ENCODE results near the gene INPP4B.

INPP4B gene

DNA sequence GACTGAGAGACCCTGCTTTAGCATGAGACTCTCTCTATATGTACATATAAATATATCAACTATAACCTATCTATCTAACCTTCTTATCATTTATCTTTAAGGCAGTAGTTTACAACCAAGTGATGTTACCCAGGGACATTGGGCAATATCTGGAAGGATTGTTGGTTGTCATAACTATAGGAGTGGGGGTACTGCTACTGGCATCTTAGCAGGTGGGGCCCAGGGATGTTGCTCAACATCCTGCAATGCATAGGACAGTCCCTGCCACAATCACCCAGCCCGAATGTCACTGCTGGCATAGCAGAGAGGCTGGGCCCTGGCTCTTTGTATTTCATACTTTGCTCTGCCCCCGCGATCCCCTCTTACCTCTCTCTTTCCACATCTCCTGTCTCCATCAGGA lies 812.0 kb downstream of the INPP4B start:
- H3K4me3 ChIP-seq (ENCODE audit: low read length), result no peak overlapping the region
- no peak for DNase-seq (ENCODE audit: low read depth)
- TF ChIP-seq, protein P1, sequence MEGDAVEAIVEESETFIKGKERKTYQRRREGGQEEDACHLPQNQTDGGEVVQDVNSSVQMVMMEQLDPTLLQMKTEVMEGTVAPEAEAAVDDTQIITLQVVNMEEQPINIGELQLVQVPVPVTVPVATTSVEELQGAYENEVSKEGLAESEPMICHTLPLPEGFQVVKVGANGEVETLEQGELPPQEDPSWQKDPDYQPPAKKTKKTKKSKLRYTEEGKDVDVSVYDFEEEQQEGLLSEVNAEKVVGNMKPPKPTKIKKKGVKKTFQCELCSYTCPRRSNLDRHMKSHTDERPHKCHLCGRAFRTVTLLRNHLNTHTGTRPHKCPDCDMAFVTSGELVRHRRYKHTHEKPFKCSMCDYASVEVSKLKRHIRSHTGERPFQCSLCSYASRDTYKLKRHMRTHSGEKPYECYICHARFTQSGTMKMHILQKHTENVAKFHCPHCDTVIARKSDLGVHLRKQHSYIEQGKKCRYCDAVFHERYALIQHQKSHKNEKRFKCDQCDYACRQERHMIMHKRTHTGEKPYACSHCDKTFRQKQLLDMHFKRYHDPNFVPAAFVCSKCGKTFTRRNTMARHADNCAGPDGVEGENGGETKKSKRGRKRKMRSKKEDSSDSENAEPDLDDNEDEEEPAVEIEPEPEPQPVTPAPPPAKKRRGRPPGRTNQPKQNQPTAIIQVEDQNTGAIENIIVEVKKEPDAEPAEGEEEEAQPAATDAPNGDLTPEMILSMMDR (conservative IDR thresholded peaks at IDR 0.05; ENCODE audit: low read length), result no peak

DNA sequence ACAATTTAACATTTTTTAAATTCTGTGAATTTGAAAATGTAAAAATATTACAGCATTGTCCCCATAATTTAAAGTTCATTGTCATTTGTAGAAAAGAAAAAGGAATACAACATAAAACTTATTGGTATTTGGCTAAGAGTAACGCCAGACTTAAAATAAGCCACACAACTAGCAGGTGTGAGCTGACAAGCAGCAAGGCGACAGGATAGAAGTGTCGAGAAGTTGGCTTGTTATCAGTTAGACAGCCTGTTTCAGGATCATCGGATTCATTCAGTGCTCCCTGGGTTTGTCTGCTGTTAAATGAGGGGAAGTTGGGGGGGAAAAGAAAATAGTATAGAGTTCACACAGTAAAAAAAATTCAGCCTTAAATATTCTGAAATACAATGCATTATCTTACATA lies 816.1 kb downstream of the INPP4B start:
- TF ChIP-seq, protein P1 (conservative IDR thresholded peaks at IDR 0.05; ENCODE audit: low read length), result no peak
- no peak for DNase-seq (ENCODE audit: low read depth)

DNA sequence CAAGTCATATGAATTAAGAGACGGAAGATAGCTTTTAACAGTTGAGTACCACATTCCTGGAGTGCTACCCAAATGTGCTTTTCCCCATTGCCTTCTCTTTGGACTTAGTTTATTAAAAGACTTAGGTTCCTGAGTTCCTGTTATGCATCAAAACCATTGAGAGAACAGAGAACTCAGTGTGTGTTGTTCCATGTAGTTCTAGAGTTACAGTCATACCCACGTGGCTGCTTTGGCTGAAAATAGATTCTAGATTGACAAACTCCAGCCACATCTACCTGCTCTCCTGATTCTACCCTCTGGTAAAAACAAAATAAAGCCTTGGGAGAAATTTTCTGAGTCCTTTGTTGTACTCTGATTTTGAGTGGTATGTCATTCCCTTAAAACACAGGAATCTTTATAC lies 824.3 kb downstream of the INPP4B start:
- DNase-seq (ENCODE audit: low read depth), result no peak
- TF ChIP-seq, protein P1 (conservative IDR thresholded peaks at IDR 0.05; ENCODE audit: low read length), result no peak
- no peak overlapping the region for H3K4me3 ChIP-seq (ENCODE audit: low read length)

More for the DNA sequence above, 816.1 kb downstream of the INPP4B start:
- H3K4me3 ChIP-seq (ENCODE audit: low read length), result no peak overlapping the region

DNA sequence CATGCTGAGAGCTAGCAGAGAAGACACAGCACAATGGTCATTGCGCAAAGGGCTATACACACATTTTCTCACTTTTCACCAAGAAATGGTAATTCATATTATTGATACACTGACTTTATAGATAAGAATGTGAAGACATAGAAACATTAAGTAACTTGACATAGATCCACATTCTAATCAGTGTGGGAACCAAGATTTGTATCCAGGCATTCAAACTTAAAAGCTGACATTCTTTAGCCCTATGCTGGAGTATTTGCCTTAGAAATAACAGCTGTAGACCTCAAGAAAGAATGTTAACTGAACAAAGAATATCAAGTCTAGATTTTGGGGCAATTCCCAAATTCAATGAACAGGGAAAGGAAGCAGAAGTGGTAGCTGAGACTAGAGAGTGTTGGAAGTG lies 824.9 kb downstream of the INPP4B start:
- no peak overlapping the region for H3K4me3 ChIP-seq (ENCODE audit: low read length)
- DNase-seq (ENCODE audit: low read depth), result peak; percentile 63
- TF ChIP-seq, protein P1 (conservative IDR thresholded peaks at IDR 0.05; ENCODE audit: low read length), result no peak

DNA sequence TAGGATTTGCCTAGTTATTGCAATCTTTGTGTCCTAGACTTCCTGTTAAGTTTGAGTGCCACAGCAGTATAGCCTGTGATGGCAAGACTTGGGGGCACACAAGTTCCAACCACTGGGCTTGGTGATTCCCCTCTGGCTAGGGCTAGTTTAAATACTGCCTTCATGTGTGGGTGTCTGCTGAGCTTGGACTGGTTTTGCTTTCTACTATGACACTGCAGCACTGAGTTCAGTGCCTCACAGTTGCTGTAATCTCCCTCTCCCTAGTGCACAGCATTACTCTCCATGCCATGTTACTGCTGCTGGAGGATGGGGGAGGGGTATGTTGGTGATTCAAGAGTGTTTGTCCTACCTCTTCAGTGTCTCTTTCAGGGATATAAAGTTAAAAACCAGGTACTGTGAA lies 830.1 kb downstream of the INPP4B start:
- TF ChIP-seq, protein P1 (conservative IDR thresholded peaks at IDR 0.05; ENCODE audit: low read length), result no peak
- DNase-seq (ENCODE audit: low read depth), result no peak
- no peak overlapping the region for H3K4me3 ChIP-seq (ENCODE audit: low read length)

DNA sequence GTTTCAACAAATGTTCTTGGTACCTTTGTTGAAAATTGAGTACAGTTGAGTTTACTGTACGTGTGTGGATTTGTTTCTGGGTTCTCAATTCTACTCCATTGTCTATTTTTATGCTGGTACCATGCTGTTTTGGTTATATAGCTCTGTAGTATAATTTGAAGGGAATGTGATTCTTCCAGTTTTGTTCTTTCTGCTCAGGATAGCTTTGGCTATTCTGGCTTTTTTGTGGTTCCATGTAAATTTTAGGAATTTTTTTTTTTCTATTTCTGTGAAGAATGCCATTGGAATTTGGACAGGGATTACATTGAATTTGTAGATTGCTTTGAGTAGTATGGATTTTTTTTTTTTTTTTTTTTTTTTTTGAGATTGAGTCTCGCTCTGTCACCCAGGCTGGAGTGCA lies 836.4 kb downstream of the INPP4B start:
- TF ChIP-seq, protein P1 (conservative IDR thresholded peaks at IDR 0.05; ENCODE audit: low read length), result no peak

DNA sequence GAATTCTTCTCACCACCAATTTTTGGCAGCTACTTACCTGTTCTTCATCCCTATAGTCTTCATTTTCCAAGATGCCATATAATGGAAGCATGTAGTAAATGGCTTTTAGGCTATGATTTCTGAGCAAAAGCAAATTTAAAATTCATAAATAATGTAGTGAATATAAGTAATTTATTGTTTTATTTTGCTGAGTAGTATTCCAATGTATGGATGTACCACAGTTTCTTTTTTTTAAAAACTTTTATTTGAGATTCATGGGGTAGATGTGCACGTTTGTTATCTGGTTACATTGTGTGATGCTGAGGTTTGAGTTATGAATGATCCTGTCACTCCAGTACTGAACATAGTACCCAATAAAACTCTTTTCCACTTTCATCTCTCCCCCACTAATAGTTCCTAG lies 840.6 kb downstream of the INPP4B start:
- no peak overlapping the region for H3K4me3 ChIP-seq (ENCODE audit: low read length)
- no peak for DNase-seq (ENCODE audit: low read depth)
- TF ChIP-seq, protein P1 (conservative IDR thresholded peaks at IDR 0.05; ENCODE audit: low read length), result no peak

More for the DNA sequence above, 836.4 kb downstream of the INPP4B start:
- no peak for DNase-seq (ENCODE audit: low read depth)
- no peak overlapping the region for H3K4me3 ChIP-seq (ENCODE audit: low read length)
